ENCODE data around the gene NRGN. TPM values are rescaled to one million over a fixed set of nuclear protein-coding genes. Genes with fewer than 3 reads are reported as not detected.

NRGN gene
- polyA plus RNA-seq, 12 donors: 3.1 to 14.5 (median 5.1) TPM; not detected in 1

DNA sequence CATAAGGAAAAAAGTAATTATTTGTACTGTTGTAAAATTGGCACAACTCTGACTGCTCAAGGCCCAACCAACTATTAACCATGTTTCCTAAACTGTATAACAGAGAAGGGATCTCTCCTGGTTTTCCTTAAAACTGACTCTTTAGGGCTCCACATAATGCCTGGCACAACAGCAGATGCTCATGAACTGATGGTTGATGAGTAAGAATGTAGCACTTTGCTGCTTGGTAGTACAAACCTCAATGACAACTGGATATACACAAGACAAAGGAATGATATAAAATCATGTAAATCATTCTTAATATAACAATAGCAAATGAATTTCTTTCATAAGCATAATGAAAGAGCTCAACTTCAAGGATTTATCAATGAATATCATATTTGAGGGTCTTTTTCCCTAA, 48.8 kb downstream of the NRGN start:
- DNase-seq: no peak

DNA sequence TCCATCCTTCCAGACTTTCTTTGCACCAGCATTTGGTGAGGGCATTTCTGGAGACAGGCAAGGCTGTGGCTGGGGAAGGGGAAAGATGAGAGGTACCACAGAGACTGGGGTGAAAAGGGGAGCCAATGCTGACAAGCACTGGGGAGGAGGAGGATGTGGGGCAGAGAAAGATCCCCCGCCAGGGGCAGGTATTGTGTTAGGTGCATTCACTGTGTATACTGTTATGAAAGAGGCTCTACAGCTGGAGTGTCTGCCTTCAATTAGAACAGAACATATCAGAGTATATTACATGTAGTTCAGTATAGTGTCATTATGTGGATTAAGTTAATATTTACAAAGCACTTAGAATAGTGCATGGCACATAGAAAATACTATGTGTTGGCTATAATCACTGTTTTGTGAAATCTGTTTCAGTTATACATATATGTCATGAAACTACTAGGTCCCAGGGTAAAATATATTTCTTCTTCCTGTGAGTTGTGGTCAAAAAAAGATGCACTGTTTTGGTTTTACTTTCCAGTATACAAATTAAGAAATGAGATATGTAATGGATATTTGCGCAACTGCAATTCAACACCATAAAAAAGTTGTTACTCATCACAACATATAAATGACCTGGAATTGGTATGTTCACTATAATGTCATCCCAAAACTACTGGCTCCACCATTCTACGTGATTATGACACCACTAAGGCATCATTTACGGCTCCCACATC, 52.0 kb downstream of the NRGN start:
- DNase-seq: no peak

DNA sequence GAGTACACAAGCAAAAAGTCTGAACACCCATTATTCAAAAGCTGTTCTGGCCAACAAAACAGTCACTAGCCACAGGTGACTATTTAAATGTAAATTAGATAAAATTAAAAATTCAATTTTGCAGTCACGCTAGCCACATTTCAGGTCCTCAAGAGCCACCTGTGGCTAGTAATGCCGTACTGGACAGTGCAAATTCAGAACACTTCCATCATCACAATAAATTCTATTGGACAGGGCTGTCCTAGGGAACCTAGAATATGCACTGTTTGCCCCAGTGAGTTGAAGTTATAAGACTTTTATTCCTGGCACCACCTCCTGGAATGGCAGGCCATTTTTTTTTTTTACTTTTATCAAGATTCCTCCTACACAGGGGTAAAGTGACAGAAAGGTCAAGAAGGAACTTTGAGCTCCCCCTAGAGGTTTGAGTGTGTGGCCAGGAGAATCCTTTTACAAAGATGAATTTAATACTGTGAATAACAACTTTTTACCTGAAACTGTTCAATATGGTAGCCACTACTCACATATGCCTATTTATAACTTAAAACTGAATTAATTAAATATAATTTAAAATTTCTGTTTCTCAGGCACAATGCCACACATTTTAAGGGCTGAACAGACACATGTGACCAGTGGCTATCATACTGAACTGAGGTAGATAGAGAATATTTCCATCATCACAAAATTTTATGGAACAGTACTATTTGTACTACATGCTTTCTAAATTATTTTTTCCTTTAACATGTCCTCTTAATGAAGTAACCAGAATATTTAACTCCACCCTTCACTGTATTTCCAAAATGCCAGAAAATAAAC, 53.9 kb downstream of the NRGN start:
- peak; percentile 7 for DNase-seq

DNA sequence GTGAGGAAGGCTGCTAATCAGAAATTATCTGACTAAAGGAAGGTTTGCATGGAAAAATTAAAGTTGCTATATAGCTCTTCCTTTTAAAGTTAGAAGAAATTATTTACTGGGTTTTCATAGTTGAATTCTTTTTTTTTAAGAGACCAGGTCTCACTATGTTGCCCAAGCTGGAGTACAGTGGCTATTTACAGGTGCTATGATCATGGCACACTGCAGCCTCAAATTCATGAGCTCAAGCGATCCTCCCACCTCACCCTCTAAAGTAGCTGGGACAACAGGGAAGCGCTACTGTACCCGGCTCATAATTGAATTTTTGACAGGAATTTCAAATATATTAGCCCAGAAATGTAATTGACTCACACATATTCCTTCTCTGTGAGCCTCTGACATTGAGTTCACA, 56.6 kb downstream of the NRGN start:
- no peak for DNase-seq

Other genes with a start within 250 kb of the NRGN start
- not detected for gene OR8B12, start 196.3 kb upstream of the NRGN start, polyA plus RNA-seq (ENCODE audit: insufficient read length in 12 of 12)
- gene OR8A1, start 169.9 kb upstream of the NRGN start, polyA plus RNA-seq (ENCODE audit: insufficient read length in 12 of 12): under 1 TPM in 9 of 12 donors, not detected in 3; 0.04 to 0.78 (median 0.22) TPM
- under 1 TPM in 4 of 12 donors, not detected in 8; 0.10 to 0.18 (median 0.15) TPM for gene PANX3, start 128.5 kb upstream of the NRGN start, polyA plus RNA-seq (ENCODE audit: insufficient read length in 12 of 12)
- gene TBRG1, start 117.1 kb upstream of the NRGN start, polyA plus RNA-seq (ENCODE audit: insufficient read length in 12 of 12): 10 to 100 TPM in 11 of 12 donors, not detected in 1; 17.4 to 35.2 (median 25.4) TPM
- gene SIAE, start 66.2 kb upstream of the NRGN start, polyA plus RNA-seq (ENCODE audit: insufficient read length in 12 of 12): 10 to 100 TPM in 1 of 12 donors, 1 to 10 TPM in 10, not detected in 1; 4.7 to 23.3 (median 7.2) TPM
- gene SPA17, start 66.0 kb upstream of the NRGN start, polyA plus RNA-seq (ENCODE audit: insufficient read length in 12 of 12): 1 to 10 TPM in 10 of 12 donors, not detected in 2; 2.0 to 6.4 (median 3.7) TPM
- gene VSIG2, start 12.3 kb downstream of the NRGN start, polyA plus RNA-seq (ENCODE audit: insufficient read length in 12 of 12): 1 to 10 TPM in 7 of 12 donors, under 1 TPM in 3, not detected in 2; 0.60 to 2.8 (median 1.4) TPM
- gene ESAM, start 22.3 kb downstream of the NRGN start, polyA plus RNA-seq (ENCODE audit: insufficient read length in 12 of 12): 10 to 100 TPM in 11 of 12 donors, not detected in 1; 39.8 to 59.8 (median 52.1) TPM
- 10 to 100 TPM in 11 of 12 donors, not detected in 1; 11.1 to 32.5 (median 16.0) TPM for gene MSANTD2, start 60.5 kb downstream of the NRGN start, polyA plus RNA-seq (ENCODE audit: insufficient read length in 12 of 12)
- 10 to 100 TPM in 11 of 12 donors, not detected in 1; 18.3 to 42.5 (median 27.0) TPM for gene ROBO3, start 125.5 kb downstream of the NRGN start, polyA plus RNA-seq (ENCODE audit: insufficient read length in 12 of 12)
- gene ROBO4, start 157.9 kb downstream of the NRGN start, polyA plus RNA-seq (ENCODE audit: insufficient read length in 12 of 12): 10 to 100 TPM in 11 of 12 donors, not detected in 1; 22.9 to 41.6 (median 26.4) TPM
- gene HEPN1, start 179.3 kb downstream of the NRGN start, polyA plus RNA-seq (ENCODE audit: insufficient read length in 12 of 12): under 1 TPM in 5 of 12 donors, not detected in 7; 0.13 to 0.34 (median 0.18) TPM
- gene HEPACAM, start 196.1 kb downstream of the NRGN start, polyA plus RNA-seq (ENCODE audit: insufficient read length in 12 of 12): under 1 TPM in 4 of 12 donors, not detected in 8; 0.05 to 0.33 (median 0.19) TPM
- gene CCDC15, start 214.3 kb downstream of the NRGN start, polyA plus RNA-seq (ENCODE audit: insufficient read length in 12 of 12): 1 to 10 TPM in 10 of 12 donors, not detected in 2; 2.4 to 5.3 (median 3.4) TPM